ENCODE results near the gene CNNM2.

GRCh38 chr10:103111031-103111917, 193.2 kb downstream of the CNNM2 start:
- no peak for TF ChIP-seq CTCF (IDR thresholded peaks at IDR 0.05 in 2 of 3, conservative IDR thresholded peaks at IDR 0.05 in 1 of 3; ENCODE audit: borderline replicate concordance in 1 of 3, insufficient read depth in 1 of 3, low read depth in 2 of 3, low read length in 2 of 3)
- no peak for TF ChIP-seq RAD21 (IDR thresholded peaks at IDR 0.05; ENCODE audit: low read depth)
- TF ChIP-seq SP1 (IDR thresholded peaks at IDR 0.05; ENCODE audit: low read depth): no peak
- no peak for TF ChIP-seq YY1 (IDR thresholded peaks at IDR 0.05; ENCODE audit: extremely low read depth, insufficient replicate concordance, low read depth, low read length)
- TF ChIP-seq POLR2A (IDR thresholded peaks at IDR 0.05; ENCODE audit: borderline replicate concordance, extremely low read depth, insufficient read depth, insufficient read length): no peak
- no peak for TF ChIP-seq EGR1 (IDR thresholded peaks at IDR 0.05; ENCODE audit: low read depth)
- no peak for TF ChIP-seq POLR2AphosphoS5 (IDR thresholded peaks at IDR 0.05; ENCODE audit: low read depth, low read length)
- no peak for TF ChIP-seq EZH2 (IDR thresholded peaks at IDR 0.05)
